Common myeloid progenitor, CD34-positive (primary cell): ENCODE data around the gene FLNB.
A peak's percentile ranks its signal among the peaks of the same experiment; 100 is the strongest.

Experiments used
- CTCF ChIA-PET: fragments of 350-600 bp; sonication (Branson Sonifier 250); formaldehyde crosslinking; loops from one replicate; lab custom pipeline; 2021; ENCODE audit warnings: antibody characterized with exemption; lab: Charles Lee
- POLR2A ChIA-PET: fragments of 350-600 bp; sonication (Branson Sonifier 250); formaldehyde crosslinking; loops from one replicate; lab custom pipeline; 2021; ENCODE audit warnings: antibody characterized with exemption; lab: Charles Lee
- DNase-seq, 3 donors: peaks; one replicate each; pipeline versions ENCODE4 v3.0.0 to v3.0.0-alpha.2; 2013
- H3K27ac ChIP-seq, 2 experiments: 1 replicate in 1 of 2; 2 replicates in 1 of 2; pipeline ENCODE4 v1.7.0; 2013; ENCODE audit warnings: inconsistent platforms in 2 of 2, low read length in 2 of 2, mild to moderate bottlenecking in 2 of 2, low read depth in 1 of 2, moderate library complexity in 1 of 2; ENCODE audit not compliant: severe bottlenecking in 2 of 2, insufficient read depth in 1 of 2, poor library complexity in 1 of 2
- H3K27me3 ChIP-seq, 5 experiments: replicated peaks in 2 of 5; 1 replicate in 3 of 5; 2 replicates in 2 of 5; pipeline versions ENCODE4 v1.6.1 to v1.7.0; 2013; ENCODE audit warnings: low read length in 4 of 5, mild to moderate bottlenecking in 2 of 5, moderate library complexity in 2 of 5, inconsistent platforms in 1 of 5; ENCODE audit not compliant: insufficient read depth in 5 of 5, control insufficient read depth in 4 of 5
- H3K36me3 ChIP-seq, 4 experiments: 1 replicate in 2 of 4; 2 replicates in 2 of 4; pipeline versions ENCODE4 v1.6.1 to v1.7.0; 2013; ENCODE audit warnings: low read length in 3 of 4, control low read depth in 1 of 4, mild to moderate bottlenecking in 1 of 4; ENCODE audit not compliant: control insufficient read depth in 4 of 4, insufficient read depth in 4 of 4
- H3K4me1 ChIP-seq, 4 experiments: 1 replicate in 3 of 4; 2 replicates in 1 of 4; pipeline versions ENCODE4 v1.6.1 to v1.7.1; 2013; ENCODE audit warnings: low read length in 3 of 4, mild to moderate bottlenecking in 3 of 4, control low read depth in 1 of 4, inconsistent platforms in 1 of 4, moderate library complexity in 1 of 4; ENCODE audit not compliant: control insufficient read depth in 4 of 4, insufficient read depth in 4 of 4; ENCODE audit errors: control extremely low read depth in 1 of 4
- H3K4me3 ChIP-seq, 7 experiments: 1 replicate in 4 of 7; 2 replicates in 3 of 7; pipeline versions ENCODE4 v1.5.1 to v1.7.0; 2013; ENCODE audit warnings: mild to moderate bottlenecking in 7 of 7, low read length in 6 of 7, moderate library complexity in 6 of 7, inconsistent platforms in 2 of 7, low read depth in 2 of 7, control low read depth in 1 of 7; ENCODE audit not compliant: insufficient read depth in 4 of 7, control insufficient read depth in 1 of 7; ENCODE audit errors: extremely low read depth in 1 of 7
- H3K9me3 ChIP-seq, 5 experiments: 1 replicate in 4 of 5; 2 replicates in 1 of 5; pipeline versions ENCODE4 v1.6.1 to v1.7.1; 2013; ENCODE audit warnings: low read length in 4 of 5, mild to moderate bottlenecking in 2 of 5, inconsistent platforms in 1 of 5, low read depth in 1 of 5, moderate library complexity in 1 of 5; ENCODE audit not compliant: control insufficient read depth in 4 of 5, insufficient read depth in 2 of 5; ENCODE audit errors: control extremely low read depth in 1 of 5
- WGBS: methylation state at CpG from one replicate; pipeline ENCODE4 v1.1.5; 2013; ENCODE audit not compliant: insufficient coverage; 5-methylcytosine and 5-hydroxymethylcytosine counted together

FLNB gene

DNA sequence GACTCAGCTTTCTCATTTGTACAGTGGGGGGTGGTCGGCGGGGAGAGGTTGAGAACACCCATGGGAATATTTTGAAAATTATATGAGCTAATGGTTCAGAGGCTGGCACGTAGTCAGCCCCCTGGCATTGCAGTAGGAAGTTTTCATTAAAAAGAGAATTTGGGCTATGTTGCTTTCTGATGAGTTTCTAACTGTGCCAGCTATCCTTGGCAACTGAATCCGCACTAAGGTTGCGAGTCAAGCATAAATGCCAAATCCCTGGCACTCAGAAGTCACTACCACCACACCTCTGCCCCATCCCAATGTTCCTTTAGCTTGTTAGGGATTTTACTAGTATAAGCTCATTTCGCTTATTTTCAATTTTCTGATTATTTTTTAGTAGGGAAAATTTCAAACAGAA, 111.0 kb downstream of the FLNB start:
- peaks cover 5 to 17% (median 10%) of the 10 kb centered on the region in 4 experiments for H3K4me1 ChIP-seq
- POLR2A ChIA-PET, result no interaction called here
- H3K27ac ChIP-seq, result no peak overlapping the region
- no peak for DNase-seq
- no peak overlapping the region for H3K4me3 ChIP-seq
- CTCF ChIA-PET, result interaction anchor here (0.8 to 2.1 kb wide), 3 partner anchors 10 to 110 kb away, joined by 3 to 6 read pairs (median 5); partner anchors contain the start of gene FLNB
- H3K36me3 ChIP-seq, result peaks cover 11 to 61% (median 31%) of the 10 kb centered on the region in 4 experiments
- no peaks in the 10 kb centered on the region for H3K9me3 ChIP-seq
- H3K27me3 ChIP-seq, result no peaks in the 10 kb centered on the region
- 100% methylated on average over 5 of the region's 6 CpGs for WGBS

DNA sequence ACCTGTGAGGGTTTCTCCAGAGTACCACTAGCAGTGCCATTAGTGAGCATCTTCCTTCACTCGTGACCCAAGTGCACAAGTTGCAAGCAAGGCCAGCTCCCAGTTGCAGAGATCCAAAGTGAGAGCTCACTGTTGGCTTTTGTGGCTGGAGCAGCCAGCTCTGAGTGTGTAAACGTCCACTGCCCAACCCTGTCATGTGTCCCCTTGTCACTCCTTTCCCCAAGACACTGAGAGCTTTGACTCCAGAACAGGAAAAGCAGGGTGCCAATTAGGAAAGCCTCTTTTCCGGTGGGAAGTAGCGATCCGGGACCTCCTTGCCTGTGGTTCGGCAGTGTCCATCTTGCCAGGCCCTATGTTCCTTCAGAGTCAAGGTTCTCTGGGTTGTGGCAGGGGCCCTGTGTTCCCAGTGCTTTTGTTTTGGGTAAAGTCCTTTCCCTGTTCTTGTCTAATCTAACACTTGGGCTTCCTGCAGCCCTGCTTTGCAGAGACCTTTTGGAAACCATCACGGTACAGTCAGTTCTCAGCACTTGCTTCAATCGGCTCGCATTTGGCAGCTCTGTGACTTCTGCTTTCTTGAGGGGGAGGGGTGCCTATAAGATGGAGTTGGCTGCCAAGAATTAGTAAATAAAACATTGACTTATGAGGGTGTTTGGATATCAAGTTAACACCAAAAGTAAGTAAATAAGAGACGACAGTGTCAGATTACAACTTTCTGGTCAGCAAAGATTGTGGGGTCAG, 112.0 kb downstream of the FLNB start:
- peaks cover 5 to 17% (median 10%) of the 10 kb centered on the region in 4 experiments for H3K4me1 ChIP-seq
- no peaks in the 10 kb centered on the region for H3K9me3 ChIP-seq
- CTCF ChIA-PET, result interaction anchor here (0.8 to 2.1 kb wide), 7 partner anchors 9 to 115 kb away, joined by 3 to 6 read pairs (median 4); partner anchors contain the start of gene FLNB
- DNase-seq, result peak; percentile 53 to 85 (median 81)
- no peaks in the 10 kb centered on the region for H3K27me3 ChIP-seq
- 6% methylated on average over 9 of the region's 10 CpGs for WGBS
- peaks cover 15 to 63% (median 32%) of the 10 kb centered on the region in 4 experiments for H3K36me3 ChIP-seq
- peak overlapping the region in 2 of 7 experiments; percentile 34 to 51 for H3K4me3 ChIP-seq
- H3K27ac ChIP-seq, result no peak overlapping the region
- POLR2A ChIA-PET, result interaction anchor here (0.5 to 0.6 kb wide), 2 partner anchors 46 to 109 kb away, joined by 3 to 6 read pairs; no protein-coding TSS in a partner anchor

DNA sequence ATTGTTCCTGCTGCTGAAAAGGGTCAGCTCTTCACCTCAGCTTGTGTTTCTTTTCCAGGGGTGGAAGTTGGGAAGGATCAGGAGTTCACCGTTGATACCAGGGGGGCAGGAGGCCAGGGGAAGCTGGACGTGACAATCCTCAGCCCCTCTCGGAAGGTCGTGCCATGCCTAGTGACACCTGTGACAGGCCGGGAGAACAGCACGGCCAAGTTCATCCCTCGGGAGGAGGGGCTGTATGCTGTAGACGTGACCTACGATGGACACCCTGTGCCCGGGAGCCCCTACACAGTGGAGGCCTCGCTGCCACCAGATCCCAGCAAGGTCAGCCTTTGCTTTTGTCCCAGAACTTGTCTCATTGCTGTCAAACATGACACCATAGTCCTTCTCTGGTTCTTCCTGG, 113.0 kb downstream of the FLNB start:
- POLR2A ChIA-PET, result no interaction called here
- no peak for DNase-seq
- no peaks in the 10 kb centered on the region for H3K9me3 ChIP-seq
- no peak overlapping the region for H3K4me3 ChIP-seq
- H3K27ac ChIP-seq, result no peak overlapping the region
- H3K4me1 ChIP-seq, result peaks cover 5 to 17% (median 10%) of the 10 kb centered on the region in 4 experiments
- H3K27me3 ChIP-seq, result no peaks in the 10 kb centered on the region
- CTCF ChIA-PET, result interaction anchor here (0.9 to 2.1 kb wide), 4 partner anchors 10 to 116 kb away, joined by 3 to 6 read pairs (median 5); partner anchors contain the start of gene FLNB
- WGBS, result 95% methylated on average over 11 of the region's 11 CpGs
- H3K36me3 ChIP-seq, result peaks cover 17 to 63% (median 35%) of the 10 kb centered on the region in 4 experiments

DNA sequence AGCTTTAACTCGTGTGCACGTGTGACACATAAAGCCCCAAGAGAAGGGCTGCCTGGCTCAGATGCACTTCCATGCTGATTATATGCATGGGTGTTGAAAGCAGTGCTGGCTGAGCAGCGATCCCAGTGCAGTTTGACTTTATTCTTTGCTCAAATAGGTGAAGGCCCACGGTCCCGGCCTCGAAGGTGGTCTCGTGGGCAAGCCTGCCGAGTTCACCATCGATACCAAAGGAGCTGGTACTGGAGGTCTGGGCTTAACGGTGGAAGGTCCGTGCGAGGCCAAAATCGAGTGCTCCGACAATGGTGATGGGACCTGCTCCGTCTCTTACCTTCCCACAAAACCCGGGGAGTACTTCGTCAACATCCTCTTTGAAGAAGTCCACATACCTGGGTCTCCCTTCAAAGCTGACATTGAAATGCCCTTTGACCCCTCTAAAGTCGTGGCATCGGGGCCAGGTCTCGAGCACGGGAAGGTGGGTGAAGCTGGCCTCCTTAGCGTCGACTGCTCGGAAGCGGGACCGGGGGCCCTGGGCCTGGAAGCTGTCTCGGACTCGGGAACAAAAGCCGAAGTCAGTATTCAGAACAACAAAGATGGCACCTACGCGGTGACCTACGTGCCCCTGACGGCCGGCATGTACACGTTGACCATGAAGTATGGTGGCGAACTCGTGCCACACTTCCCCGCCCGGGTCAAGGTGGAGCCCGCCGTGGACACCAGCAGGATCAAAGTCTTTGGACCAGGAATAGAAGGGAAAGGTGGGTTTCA, 114.9 kb downstream of the FLNB start:
- Histone ChIP-seq H3K27ac (no peak overlapping the region), H3K4me1 (peaks cover 5 to 17% (median 10%) of the 10 kb centered on the region in 4 experiments), H3K9me3 (no peaks in the 10 kb centered on the region), H3K27me3 (no peaks in the 10 kb centered on the region), H3K4me3 (no peak overlapping the region), H3K36me3 (peaks cover 19 to 75% (median 43%) of the 10 kb centered on the region in 4 experiments)
- WGBS, result 98% methylated on average over 41 of the region's 41 CpGs
- DNase-seq, result no peak
- ChIA-PET POLR2A (interaction anchor here (0.8 kb wide), 1 partner anchor 172 kb away, joined by 4 read pairs; no protein-coding TSS in a partner anchor), CTCF (interaction anchor here (1.9 kb wide), 1 partner anchor 44 kb away, joined by 5 read pairs; no protein-coding TSS in a partner anchor)

DNA sequence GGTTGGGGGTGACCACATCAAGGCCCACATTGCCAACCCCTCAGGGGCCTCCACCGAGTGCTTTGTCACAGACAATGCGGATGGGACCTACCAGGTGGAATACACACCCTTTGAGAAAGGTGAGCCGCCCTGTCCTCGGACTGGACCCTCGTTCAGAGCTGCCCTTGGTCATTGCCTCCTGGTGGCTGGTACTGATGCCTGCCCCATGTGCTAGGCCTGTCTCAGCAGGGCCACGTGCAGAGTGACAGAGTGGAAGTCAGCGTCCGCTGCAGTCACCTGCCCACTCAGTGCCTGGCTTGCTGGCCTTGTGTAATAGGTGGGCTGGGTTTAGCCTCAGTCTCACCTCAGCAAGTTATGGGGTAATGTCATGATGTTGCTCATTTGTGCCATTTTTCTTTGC, 116.2 kb downstream of the FLNB start:
- WGBS, result 96% methylated on average over 8 of the region's 8 CpGs
- CTCF ChIA-PET, result interaction anchor here (1.9 kb wide), 1 partner anchor 43 kb away, joined by 5 read pairs; no protein-coding TSS in a partner anchor
- no peak overlapping the region for H3K27ac ChIP-seq
- POLR2A ChIA-PET, result interaction anchor here (0.6 kb wide), 1 partner anchor 977 kb away, joined by 3 read pairs; no protein-coding TSS in a partner anchor
- peaks cover 17 to 71% (median 40%) of the 10 kb centered on the region in 4 experiments for H3K36me3 ChIP-seq
- no peaks in the 10 kb centered on the region for H3K9me3 ChIP-seq
- no peak for DNase-seq
- H3K4me3 ChIP-seq, result no peak overlapping the region
- no peaks in the 10 kb centered on the region for H3K27me3 ChIP-seq
- peaks cover 3 to 17% (median 12%) of the 10 kb centered on the region in 4 experiments for H3K4me1 ChIP-seq

DNA sequence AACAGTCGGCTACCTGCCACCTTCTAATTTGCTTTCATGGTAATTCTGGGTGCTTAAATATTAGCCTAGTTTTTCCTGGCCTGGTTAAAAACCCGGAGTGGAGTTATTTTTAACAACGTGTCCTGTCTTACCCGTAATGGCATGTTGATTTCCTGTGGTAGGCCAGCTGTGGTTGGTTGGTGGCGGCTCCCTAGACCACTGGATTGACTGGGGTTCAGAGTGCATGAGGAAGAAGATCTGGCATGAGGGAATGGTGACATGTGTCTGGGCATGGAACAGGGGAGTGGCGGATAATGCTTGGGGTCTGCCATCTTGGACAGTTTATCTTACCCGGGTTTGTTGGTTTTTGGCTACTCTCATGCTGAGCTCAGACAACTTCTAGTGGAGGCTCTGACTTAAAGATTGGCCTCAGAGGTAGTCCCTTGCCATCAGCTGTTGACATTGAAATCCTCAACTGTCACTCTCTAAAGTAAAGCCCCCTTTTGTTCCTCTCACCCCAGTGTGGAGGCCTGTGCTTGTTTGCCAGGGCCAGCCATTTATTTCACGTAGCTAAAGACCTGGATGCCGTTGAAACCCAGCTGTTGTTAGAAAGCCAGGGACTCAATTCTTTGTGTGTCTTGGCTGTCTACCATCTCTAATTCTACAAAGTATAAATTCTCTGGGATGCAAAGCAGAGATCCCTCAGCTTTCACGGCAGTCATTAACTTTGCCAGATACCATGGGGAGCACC, 121.0 kb downstream of the FLNB start:
- WGBS, result 64% methylated on average over 8 of the region's 10 CpGs
- POLR2A ChIA-PET, result interaction anchor here (0.5 kb wide), 1 partner anchor 33 kb away, joined by 3 read pairs; no protein-coding TSS in a partner anchor
- CTCF ChIA-PET, result interaction anchor here (0.6 to 2.5 kb wide), 6 partner anchors 10 to 121 kb away, joined by 3 to 7 read pairs (median 4); partner anchors contain the start of gene FLNB
- H3K36me3 ChIP-seq, result peaks cover 8 to 89% (median 38%) of the 10 kb centered on the region in 4 experiments
- no peaks in the 10 kb centered on the region for H3K27me3 ChIP-seq
- H3K4me3 ChIP-seq, result no peak overlapping the region
- DNase-seq, result peak in 2 of 3 donors; percentile 22 to 31
- H3K9me3 ChIP-seq, result no peaks in the 10 kb centered on the region
- no peak overlapping the region for H3K27ac ChIP-seq
- H3K4me1 ChIP-seq, result peaks cover 0 to 5% (median 2%) of the 10 kb centered on the region in 4 experiments
